Skin epidermis (tissue), 12 donors: ENCODE data around the gene ITGAD.

ENCODE experiments used
- H3K27ac ChIP-seq, 21 experiments: fragments of 200-600 bp; sonication (generic) in 11 of 21; one replicate each; pipeline ENCODE4 v1.5.0; 2020; ENCODE audit warnings: mild to moderate bottlenecking in 3 of 21, inconsistent platforms in 2 of 21, moderate library complexity in 2 of 21
- H3K4me3 ChIP-seq, 7 experiments: fragments of 200-600 bp; sonication (generic) in 2 of 7; one replicate each; pipeline ENCODE4 v1.5.0; 2020; ENCODE audit warnings: inconsistent platforms in 2 of 7, mild to moderate bottlenecking in 2 of 7, moderate library complexity in 1 of 7

Gene ITGAD

GRCh38 chr16:31363721-31364120 is 29.4 kb upstream of the ITGAD start:
- no peak overlapping the region for H3K27ac ChIP-seq
- no peak overlapping the region for H3K4me3 ChIP-seq

DNA sequence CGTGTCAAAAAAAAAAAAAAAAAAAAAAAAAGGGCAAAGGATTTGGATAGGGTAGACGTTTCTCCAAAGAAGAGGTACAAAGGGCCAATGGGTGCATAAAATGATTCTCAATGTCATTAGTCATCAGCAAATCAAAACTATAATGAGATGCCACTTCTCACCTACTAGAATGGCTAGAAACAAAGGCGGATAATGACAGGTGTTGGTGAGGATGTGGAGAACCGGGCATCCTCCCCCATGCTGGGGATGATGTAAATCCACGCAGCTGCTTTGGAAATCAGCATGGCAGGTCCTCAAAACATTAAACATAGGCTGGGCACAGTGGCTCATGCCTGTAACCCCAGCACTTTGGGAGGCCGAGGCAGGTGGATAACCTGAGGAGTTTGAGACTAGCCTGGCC is 28.7 kb upstream of the ITGAD start:
- Histone ChIP-seq H3K4me3 (no peak overlapping the region), H3K27ac (no peak overlapping the region)

DNA sequence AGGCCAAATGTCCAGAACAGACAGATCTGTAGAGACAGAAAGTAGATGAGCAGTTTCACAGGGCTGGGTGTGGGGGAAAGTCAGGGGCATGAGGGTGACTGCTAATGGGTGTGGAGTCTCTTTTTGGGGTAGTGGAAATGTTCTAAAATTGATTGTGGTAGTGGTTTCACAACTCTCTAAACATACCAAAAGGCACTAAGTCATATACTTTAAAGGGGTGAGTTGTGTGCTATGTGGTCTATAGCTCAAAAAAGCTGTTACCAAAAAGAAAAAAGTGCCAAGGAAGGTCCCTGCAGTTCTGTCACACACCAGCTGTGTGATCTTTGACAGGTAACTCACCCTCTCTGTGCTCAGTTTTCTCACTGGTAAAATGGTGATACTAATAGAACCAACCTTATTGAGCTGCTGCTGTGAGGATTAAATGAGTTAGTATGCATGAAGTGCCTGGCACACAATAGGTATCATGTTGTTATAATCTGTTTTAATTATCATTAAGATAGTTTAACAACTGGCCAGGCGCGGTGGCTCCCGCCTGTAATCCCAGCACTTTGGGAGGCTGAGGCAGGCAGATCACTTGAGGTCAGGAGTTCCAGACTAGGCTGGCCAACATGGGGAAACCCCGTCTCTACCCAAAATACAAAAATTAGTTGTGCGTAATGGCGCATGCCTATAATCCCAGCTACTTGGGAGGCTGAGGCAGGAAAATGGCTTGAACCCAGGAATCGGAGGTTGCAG is 27.8 kb upstream of the ITGAD start:
- H3K27ac ChIP-seq, result no peak overlapping the region
- H3K4me3 ChIP-seq, result no peak overlapping the region

DNA sequence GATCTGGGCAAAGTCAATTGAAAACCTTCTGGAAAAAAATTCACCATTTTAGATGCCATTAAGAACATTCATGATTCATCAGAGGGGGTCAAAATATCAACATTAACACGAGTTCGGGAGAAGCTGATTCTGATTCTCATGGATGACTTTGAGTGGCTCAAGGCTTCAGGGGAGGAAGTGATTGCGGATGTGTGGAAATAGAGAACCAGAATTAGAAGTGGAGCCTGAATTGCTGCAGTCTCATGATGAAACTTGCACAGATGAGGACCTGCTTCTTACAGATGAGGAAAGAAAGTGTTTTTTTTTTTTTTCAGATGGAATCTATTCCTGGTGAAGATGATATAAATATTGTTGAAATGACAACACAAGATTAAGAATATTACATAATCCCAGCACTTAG is 25.3 kb upstream of the ITGAD start:
- Histone ChIP-seq H3K27ac (no peak overlapping the region), H3K4me3 (no peak overlapping the region)

GRCh38 chr16:31371008-31371407 is 22.1 kb upstream of the ITGAD start:
- Histone ChIP-seq H3K4me3 (no peak overlapping the region), H3K27ac (no peak overlapping the region)

GRCh38 chr16:31371619-31372484 is 21.3 kb upstream of the ITGAD start:
- Histone ChIP-seq H3K27ac (no peak overlapping the region), H3K4me3 (no peak overlapping the region)

GRCh38 chr16:31373235-31373634 is 19.9 kb upstream of the ITGAD start:
- H3K27ac ChIP-seq, result no peak overlapping the region

DNA sequence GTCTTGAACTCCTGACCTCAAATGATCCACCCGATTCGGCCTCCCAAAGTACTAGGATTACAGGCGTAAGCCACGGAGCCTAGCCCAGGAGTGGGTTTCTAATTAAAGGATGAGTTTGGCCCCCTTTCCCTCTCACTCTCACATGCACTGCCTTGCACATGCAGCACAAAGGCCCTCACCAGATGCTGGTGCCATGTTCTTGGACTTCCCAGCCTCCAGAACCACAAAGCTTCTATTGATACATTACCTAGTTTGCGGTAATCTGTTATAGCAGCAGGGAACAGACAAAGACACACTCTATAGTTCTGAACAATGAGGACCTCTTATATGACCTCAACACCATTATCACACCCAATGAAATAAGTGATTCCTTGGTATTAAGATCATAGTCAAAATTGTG is 17.9 kb upstream of the ITGAD start:
- Histone ChIP-seq H3K4me3 (no peak overlapping the region), H3K27ac (no peak overlapping the region)

More at GRCh38 chr16:31373235-31373634, 19.9 kb upstream of the ITGAD start:
- H3K4me3 ChIP-seq, result no peak overlapping the region

GRCh38 chr16:31376705-31377104 is 16.4 kb upstream of the ITGAD start:
- H3K4me3 ChIP-seq, result no peak overlapping the region
- H3K27ac ChIP-seq, result no peak overlapping the region

- H3K27ac ChIP-seq, result no peak overlapping the region
- H3K4me3 ChIP-seq, result no peak overlapping the region
Observed at GRCh38 chr16:31377210-31377903, 15.8 kb upstream of the ITGAD start.

DNA sequence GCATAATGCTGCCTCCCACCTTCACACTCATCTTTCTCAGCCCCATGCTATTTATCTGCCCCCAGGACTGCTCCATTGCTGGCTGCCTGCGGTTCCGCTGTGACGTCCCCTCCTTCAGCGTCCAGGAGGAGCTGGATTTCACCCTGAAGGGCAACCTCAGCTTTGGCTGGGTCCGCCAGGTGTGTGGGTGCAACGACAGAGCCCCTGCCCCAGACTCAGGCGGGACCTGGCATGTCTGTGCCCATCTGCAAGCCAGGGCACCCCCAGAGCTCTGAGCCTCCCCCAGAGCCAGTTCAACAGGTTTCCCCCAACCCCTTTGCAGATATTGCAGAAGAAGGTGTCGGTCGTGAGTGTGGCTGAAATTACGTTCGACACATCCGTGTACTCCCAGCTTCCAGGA is 12.9 kb upstream of the ITGAD start:
- H3K27ac ChIP-seq, result no peak overlapping the region
- no peak overlapping the region for H3K4me3 ChIP-seq

DNA sequence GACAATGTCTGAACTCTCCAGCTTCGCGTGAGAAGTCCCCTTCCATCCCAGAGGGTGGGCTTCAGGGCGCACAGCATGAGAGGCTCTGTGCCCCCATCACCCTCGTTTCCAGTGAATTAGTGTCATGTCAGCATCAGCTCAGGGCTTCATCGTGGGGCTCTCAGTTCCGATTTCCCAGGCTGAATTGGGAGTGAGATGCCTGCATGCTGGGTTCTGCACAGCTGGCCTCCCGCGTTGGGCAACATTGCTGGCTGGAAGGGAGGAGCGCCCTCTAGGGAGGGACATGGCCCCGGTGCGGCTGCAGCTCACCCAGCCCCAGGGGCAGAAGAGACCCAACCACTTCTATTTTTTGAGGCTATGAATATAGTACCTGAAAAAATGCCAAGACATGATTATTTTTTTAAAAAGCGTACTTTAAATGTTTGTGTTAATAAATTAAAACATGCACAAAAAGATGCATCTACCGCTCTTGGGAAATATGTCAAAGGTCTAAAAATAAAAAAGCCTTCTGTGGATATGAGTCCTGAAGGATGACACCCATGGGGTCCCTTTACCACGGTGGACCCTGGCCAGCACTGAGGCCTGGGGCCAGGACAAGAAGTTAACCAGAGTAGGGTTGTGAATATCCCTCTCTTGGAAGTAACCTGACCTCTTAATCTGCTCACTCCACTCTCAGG is 10.5 kb upstream of the ITGAD start:
- Histone ChIP-seq H3K4me3 (no peak overlapping the region), H3K27ac (no peak overlapping the region)

- Histone ChIP-seq H3K4me3 (no peak overlapping the region), H3K27ac (peak overlapping the region in 2 of 21 experiments; percentile 4 to 35)
Observed at GRCh38 chr16:31385680-31386079, 7.5 kb upstream of the ITGAD start.

- Histone ChIP-seq H3K4me3 (no peak overlapping the region), H3K27ac (peak overlapping the region in 3 of 21 experiments; percentile 4 to 35 (median 32))
Observed at GRCh38 chr16:31386157-31386984, 6.8 kb upstream of the ITGAD start.

DNA sequence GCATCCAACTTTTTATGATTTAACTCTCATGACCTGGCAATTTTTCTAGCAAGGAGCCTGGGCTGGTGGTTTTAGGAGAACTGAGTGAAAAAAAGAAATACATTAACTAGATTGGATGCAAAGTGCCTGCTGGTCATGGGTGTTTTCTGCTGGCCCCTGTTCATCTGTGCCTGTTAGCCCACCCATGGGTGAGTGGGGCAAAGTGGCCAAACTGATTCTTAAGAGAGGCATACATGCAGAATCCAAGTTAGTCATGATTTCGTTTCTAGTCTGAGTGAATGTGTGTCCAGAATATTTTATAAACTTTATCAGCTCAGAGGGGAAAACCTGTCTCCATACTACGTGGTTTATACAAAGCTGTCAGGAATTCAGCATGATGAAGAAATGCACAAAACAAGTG is 4.6 kb upstream of the ITGAD start:
- H3K27ac ChIP-seq, result no peak overlapping the region
- H3K4me3 ChIP-seq, result no peak overlapping the region

GRCh38 chr16:31390504-31391041 is 2.6 kb upstream of the ITGAD start:
- H3K4me3 ChIP-seq, result no peak overlapping the region
- H3K27ac ChIP-seq, result no peak overlapping the region

- H3K4me3 ChIP-seq, result no peak overlapping the region
- no peak overlapping the region for H3K27ac ChIP-seq
Observed at GRCh38 chr16:31395647-31396046, 2.5 kb downstream of the ITGAD start.

GRCh38 chr16:31397096-31397660 is 4.0 kb downstream of the ITGAD start:
- H3K27ac ChIP-seq, result no peak overlapping the region
- no peak overlapping the region for H3K4me3 ChIP-seq

DNA sequence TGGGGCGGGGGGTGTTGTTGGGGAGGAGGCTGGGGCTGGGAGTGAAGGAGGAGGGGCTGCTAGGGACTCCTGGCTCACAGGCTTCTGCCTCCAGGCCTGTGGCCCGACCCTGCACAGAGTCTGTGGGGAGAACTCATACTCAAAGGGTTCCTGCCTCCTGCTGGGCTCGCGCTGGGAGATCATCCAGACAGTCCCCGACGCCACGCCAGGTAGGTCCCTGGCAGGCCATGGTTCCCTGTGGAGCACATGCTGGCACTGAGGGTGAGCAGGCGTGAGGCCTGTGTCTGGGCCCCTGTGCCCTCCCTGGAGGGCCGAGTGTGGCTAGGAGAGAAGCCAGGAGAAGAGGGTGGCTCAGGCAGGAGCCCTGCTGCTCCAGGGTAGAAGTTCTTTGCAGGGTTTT is 4.6 kb downstream of the ITGAD start:
- no peak overlapping the region for H3K27ac ChIP-seq
- no peak overlapping the region for H3K4me3 ChIP-seq
